ENCODE measurements around the gene SRI. TPM values are rescaled to one million over a fixed set of nuclear protein-coding genes. Genes with fewer than 3 reads are reported as not detected.
"Not testable (repeated sequence)": the region's sequence is repeated elsewhere in the genome, so short reads cannot be mapped to it uniquely, and the experiment has no call there.

SRI gene
- total RNA-seq, 1 donor from 2014 or later, result 83.5 TPM

DNA sequence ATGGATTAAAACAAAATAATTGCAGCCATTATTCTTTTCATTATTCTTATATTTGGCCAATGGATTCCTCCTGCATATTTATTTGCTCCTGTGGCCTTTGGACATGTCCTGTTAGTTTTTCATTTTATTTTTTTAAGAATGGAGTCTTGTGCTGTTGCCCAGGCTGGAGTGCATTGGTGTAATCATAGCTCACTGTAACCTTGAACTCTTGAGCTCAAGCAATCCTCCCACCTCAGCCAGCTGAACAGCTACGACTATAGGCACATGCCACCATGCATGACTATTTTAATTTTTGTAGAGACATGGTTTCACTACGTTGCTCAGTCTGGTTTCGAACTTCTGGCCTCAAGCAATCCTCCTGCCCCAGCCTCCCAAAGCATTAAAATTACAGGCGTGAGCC, 42.7 kb upstream of the SRI start:
- Mint-ChIP-seq H3K27me3 (ENCODE audit: low read depth) (no peaks in the 10 kb centered on the region), H3K9me3 (peaks cover 11% of the 10 kb centered on the region), H3K36me3 (peaks cover 2% of the 10 kb centered on the region), H3K4me3 (no peak overlapping the region), H3K4me1 (peaks cover 23% of the 10 kb centered on the region), H3K27ac (no peak overlapping the region)
- DNase-seq (ENCODE audit: low spot score in 2 of 2, unreplicated experiment in 2 of 2), result no peak
- TF ChIP-seq, protein P1, sequence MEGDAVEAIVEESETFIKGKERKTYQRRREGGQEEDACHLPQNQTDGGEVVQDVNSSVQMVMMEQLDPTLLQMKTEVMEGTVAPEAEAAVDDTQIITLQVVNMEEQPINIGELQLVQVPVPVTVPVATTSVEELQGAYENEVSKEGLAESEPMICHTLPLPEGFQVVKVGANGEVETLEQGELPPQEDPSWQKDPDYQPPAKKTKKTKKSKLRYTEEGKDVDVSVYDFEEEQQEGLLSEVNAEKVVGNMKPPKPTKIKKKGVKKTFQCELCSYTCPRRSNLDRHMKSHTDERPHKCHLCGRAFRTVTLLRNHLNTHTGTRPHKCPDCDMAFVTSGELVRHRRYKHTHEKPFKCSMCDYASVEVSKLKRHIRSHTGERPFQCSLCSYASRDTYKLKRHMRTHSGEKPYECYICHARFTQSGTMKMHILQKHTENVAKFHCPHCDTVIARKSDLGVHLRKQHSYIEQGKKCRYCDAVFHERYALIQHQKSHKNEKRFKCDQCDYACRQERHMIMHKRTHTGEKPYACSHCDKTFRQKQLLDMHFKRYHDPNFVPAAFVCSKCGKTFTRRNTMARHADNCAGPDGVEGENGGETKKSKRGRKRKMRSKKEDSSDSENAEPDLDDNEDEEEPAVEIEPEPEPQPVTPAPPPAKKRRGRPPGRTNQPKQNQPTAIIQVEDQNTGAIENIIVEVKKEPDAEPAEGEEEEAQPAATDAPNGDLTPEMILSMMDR (IDR thresholded peaks at IDR 0.05; ENCODE audit: unreplicated experiment), result no peak

DNA sequence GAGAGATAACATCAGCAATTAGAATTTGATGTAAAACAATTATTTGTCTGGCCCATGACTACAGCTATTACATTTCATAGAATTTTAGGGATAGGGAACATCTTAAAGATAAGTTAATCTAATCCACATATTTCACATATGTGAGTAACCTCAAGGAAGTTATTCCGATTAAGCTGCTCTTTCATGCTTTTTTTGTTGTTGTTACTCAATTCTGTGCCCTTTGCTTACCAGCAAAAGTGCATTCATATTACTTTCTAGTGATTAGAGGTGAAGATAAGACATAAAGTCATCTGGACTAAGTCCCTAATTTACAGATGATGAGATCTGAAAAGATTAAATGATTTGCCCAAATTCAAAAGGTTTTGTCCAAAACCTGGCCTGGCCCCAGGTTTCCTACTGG, 40.9 kb upstream of the SRI start:
- Mint-ChIP-seq H3K27ac (peak overlapping the region; percentile 65), H3K4me3 (no peak overlapping the region), H3K27me3 (ENCODE audit: low read depth) (no peaks in the 10 kb centered on the region), H3K36me3 (no peaks in the 10 kb centered on the region), H3K4me1 (peaks cover 23% of the 10 kb centered on the region), H3K9me3 (peaks cover 8% of the 10 kb centered on the region)
- no peak for DNase-seq (ENCODE audit: low spot score in 2 of 2, unreplicated experiment in 2 of 2)
- TF ChIP-seq, protein P1 (IDR thresholded peaks at IDR 0.05; ENCODE audit: unreplicated experiment), result no peak

DNA sequence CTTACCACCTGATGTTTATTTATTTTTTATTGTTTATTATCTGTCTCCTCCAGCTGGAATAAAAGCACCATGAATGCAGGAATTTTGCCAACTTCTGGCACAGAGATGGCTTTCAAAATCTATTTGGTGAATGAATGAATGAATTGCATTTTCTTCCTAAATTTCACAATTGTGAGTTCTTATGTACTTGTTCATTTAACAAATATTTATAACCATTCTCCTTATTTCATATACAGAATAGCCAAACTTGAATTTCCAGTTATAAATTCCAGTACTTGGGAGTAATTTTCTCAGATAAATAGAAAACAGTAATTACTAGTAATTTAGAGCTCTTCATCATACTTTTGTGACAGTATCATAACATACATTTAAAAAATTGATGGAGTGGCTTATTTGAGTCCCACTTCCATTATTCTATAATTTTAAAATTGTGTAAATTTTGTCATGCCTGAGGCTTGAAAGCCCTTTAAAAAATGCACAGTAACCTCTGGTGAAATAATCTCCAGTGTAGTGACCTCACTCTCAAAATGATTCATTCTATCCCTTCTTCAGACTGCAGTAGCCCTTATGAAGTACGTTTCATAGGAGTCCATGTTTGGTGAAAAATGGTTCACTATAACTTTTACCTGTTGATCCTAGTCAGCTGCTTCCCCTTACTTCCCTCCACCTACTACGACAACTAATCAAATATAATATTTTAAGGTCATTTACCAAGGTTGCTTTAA, 40.0 kb upstream of the SRI start:
- H3K9me3 Mint-ChIP-seq, result peaks cover 8% of the 10 kb centered on the region
- peak overlapping the region; percentile 65 for H3K27ac Mint-ChIP-seq
- TF ChIP-seq, protein P1 (IDR thresholded peaks at IDR 0.05; ENCODE audit: unreplicated experiment), result no peak
- no peak for DNase-seq (ENCODE audit: low spot score in 2 of 2, unreplicated experiment in 2 of 2)
- H3K27me3 Mint-ChIP-seq (ENCODE audit: low read depth), result no peaks in the 10 kb centered on the region
- H3K36me3 Mint-ChIP-seq, result no peaks in the 10 kb centered on the region
- H3K4me3 Mint-ChIP-seq, result no peak overlapping the region
- peaks cover 18% of the 10 kb centered on the region for H3K4me1 Mint-ChIP-seq

DNA sequence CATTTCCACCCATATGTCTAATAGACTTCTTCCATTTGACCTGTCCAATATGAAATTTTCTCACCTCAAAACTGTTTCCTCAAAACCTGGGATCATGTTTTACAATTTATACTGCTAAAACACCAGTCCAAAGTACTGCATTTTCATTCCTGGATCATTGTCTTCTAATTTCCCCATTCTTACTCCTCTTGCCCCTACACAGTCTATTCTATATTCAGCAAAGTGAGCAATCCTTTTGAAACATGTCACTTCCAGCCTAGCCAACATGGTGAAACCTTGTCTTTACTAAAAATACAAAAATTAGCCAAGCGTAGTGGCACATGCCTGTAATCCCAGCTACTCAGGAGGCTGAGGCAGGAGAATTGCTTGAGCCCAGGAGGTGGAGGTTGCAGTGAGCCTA, 38.5 kb upstream of the SRI start:
- not testable (repeated sequence) for DNase-seq (ENCODE audit: low spot score in 2 of 2, unreplicated experiment in 2 of 2); H3K4me3 Mint-ChIP-seq; H3K36me3 Mint-ChIP-seq; H3K27ac Mint-ChIP-seq; H3K27me3 Mint-ChIP-seq (ENCODE audit: low read depth)
- peaks cover 22% of the 10 kb centered on the region for H3K9me3 Mint-ChIP-seq
- peaks cover 13% of the 10 kb centered on the region for H3K4me1 Mint-ChIP-seq

DNA sequence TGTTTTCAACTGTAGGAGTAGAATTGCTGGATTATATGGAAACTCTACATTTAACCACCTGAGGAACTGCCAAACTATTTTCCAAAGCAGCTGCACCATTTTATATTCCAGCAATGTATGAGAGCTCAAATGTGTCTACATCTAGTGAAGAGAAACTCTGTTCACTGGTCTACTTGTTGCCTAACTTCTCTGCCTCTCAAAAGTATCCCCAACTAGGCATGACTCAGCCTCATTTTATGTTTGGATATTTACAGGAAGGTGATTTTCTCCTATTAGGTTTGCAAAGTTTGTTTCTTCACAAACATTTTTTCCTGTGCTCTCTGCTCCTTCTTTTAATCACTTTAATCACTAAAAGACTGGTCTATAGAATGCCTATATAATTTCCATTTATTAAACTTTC, 37.1 kb upstream of the SRI start:
- Mint-ChIP-seq H3K4me3 (no peak overlapping the region), H3K36me3 (peaks cover 4% of the 10 kb centered on the region), H3K27me3 (ENCODE audit: low read depth) (no peaks in the 10 kb centered on the region), H3K4me1 (peaks cover 13% of the 10 kb centered on the region), H3K27ac (no peak overlapping the region), H3K9me3 (peaks cover 18% of the 10 kb centered on the region)
- no peak for DNase-seq (ENCODE audit: low spot score in 2 of 2, unreplicated experiment in 2 of 2)
- TF ChIP-seq, protein P1 (IDR thresholded peaks at IDR 0.05; ENCODE audit: unreplicated experiment), result no peak

DNA sequence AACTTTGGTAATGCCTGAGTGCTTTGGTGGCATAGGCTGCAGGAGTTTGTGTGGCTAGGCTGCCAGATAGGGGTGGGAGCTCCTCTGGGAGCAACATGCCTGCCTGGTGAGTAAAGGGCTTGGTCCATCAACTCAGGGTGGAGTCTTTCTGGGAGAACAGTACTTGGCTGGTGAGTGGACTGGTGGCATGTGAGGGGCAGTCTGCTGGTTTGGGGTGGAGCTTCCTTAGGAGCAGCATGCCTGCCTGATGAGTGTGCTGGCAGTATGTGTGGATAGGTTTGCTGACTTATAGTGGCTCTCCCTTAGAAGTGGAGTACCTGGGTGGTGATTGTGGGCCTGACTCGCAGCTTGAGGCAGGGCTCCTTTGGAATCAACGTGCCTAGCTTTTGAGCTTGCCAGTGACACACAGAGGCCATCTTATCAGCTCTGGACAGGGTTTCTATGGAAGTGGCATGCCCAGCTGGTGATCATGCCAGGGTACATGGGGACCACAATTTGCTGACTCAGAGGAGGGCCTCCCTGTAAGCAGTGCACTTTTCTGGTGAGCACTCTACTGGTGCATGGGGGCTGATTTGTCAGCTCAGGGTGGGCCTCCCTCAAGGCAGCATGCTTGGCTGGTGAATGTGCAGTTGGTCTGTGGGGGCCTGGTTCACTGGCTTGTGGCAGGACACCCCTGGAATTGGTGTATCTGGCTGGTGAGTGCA, 35.0 kb upstream of the SRI start:
- no peak overlapping the region for H3K27ac Mint-ChIP-seq
- H3K4me3 Mint-ChIP-seq, result no peak overlapping the region
- H3K9me3 Mint-ChIP-seq, result peaks cover 27% of the 10 kb centered on the region
- DNase-seq (ENCODE audit: low spot score in 2 of 2, unreplicated experiment in 2 of 2), result no peak
- H3K27me3 Mint-ChIP-seq (ENCODE audit: low read depth), result no peaks in the 10 kb centered on the region
- TF ChIP-seq, protein P1 (IDR thresholded peaks at IDR 0.05; ENCODE audit: unreplicated experiment), result no peak
- peaks cover 3% of the 10 kb centered on the region for H3K4me1 Mint-ChIP-seq
- H3K36me3 Mint-ChIP-seq, result peaks cover 4% of the 10 kb centered on the region
